Caco-2 (cell line): Measurements from ENCODE around the gene CCDC73. TPM values are rescaled to one million over a fixed set of nuclear protein-coding genes. Genes with fewer than 3 reads are reported as not detected.

ENCODE experiments used
- BruUV-seq: library from RNA; stranded (reverse); fragments of 400-500 nt; replicated peaks from 2 replicates; lab custom pipeline; 2021; lab: Mats Ljungman, UMichigan
- CTCF ChIA-PET: fragments of 300-600 bp; sonication (Branson Sonifier 250); formaldehyde crosslinking; loops from one replicate; lab custom pipeline; 2022; ENCODE audit warnings: antibody characterized with exemption; lab: Charles Lee
- POLR2A ChIA-PET: fragments of 300-600 bp; sonication (Branson Sonifier 250); formaldehyde crosslinking; loops from one replicate; lab custom pipeline; 2022; ENCODE audit warnings: antibody characterized with exemption; lab: Charles Lee
- DNase-seq, 2 experiments: peaks; one replicate each; pipeline versions ENCODE4 v3.0.0 to v3.0.0-alpha.2; 2020 to 2022
- H3K27me3 ChIP-seq: replicated peaks from 2 replicates; pipeline ENCODE4 v1.6.0; 2011; ENCODE audit warnings: low read length; ENCODE audit not compliant: control insufficient read depth, insufficient read depth
- H3K36me3 ChIP-seq: 2 replicates; pipeline ENCODE4 v1.5.1; 2011; ENCODE audit warnings: low read length; ENCODE audit not compliant: control insufficient read depth, insufficient read depth
- H3K4me1 ChIP-seq: fragments of 250-450 bp; sonication (Bioruptor Pico); 2 replicates; pipeline ENCODE4 v1.5.1; 2020; ENCODE audit warnings: mild to moderate bottlenecking
- H3K4me3 ChIP-seq: 2 replicates; pipeline ENCODE4 v1.5.1; 2011; ENCODE audit warnings: low read depth, mild to moderate bottlenecking, control low read depth, low read length
- H3K9me3 ChIP-seq: fragments of 250-450 bp; sonication (Bioruptor Pico); 2 replicates; pipeline ENCODE4 v1.5.1; 2020; ENCODE audit warnings: mild to moderate bottlenecking, moderate library complexity
- H3K27ac Mint-ChIP-seq: one replicate; pipeline ENCODE4 v1.8.0; 2022; ENCODE audit warnings: mixed read lengths; ENCODE audit not compliant: unreplicated experiment
- H3K27me3 Mint-ChIP-seq: one replicate; pipeline ENCODE4 v1.8.0; 2022; ENCODE audit warnings: mixed read lengths; ENCODE audit not compliant: insufficient read depth, unreplicated experiment
- H3K36me3 Mint-ChIP-seq: one replicate; pipeline ENCODE4 v1.8.0; 2022; ENCODE audit warnings: mild to moderate bottlenecking, mixed read lengths; ENCODE audit not compliant: insufficient read depth, unreplicated experiment
- H3K4me1 Mint-ChIP-seq: one replicate; pipeline ENCODE4 v1.8.0; 2022; ENCODE audit warnings: low read depth, mixed read lengths; ENCODE audit not compliant: unreplicated experiment
- H3K4me3 Mint-ChIP-seq: one replicate; pipeline ENCODE4 v1.8.0; 2022; ENCODE audit warnings: mild to moderate bottlenecking, moderate library complexity, mixed read lengths; ENCODE audit not compliant: unreplicated experiment
- H3K9me3 Mint-ChIP-seq: one replicate; pipeline ENCODE4 v1.8.0; 2022; ENCODE audit warnings: mixed read lengths; ENCODE audit not compliant: unreplicated experiment
- CTCF ChIP-seq, 2 experiments: fragments of 200-600 bp in 1 of 2; IDR thresholded peaks; 1 replicate in 1 of 2; 2 replicates in 1 of 2; pipeline versions ENCODE4 v1.5.1 to v1.8.0; 2011 to 2022; ENCODE audit warnings: antibody characterized with exemption in 1 of 2, control low read depth in 1 of 2, inconsistent platforms in 1 of 2, low read depth in 1 of 2, low read length in 1 of 2, mild to moderate bottlenecking in 1 of 2, moderate library complexity in 1 of 2; ENCODE audit not compliant: insufficient read depth in 1 of 2, severe bottlenecking in 1 of 2, unreplicated experiment in 1 of 2
- intact Hi-C: fragments of 100-400 bp; cut with micrococcal nuclease; formaldehyde crosslinking; loops from one replicate; pipeline ENCODE4 v1.10.0; 2022; ENCODE audit not compliant: unreplicated experiment
- total RNA-seq: library from RNA; stranded (reverse); gene quantifications from 2 replicates; pipeline ENCODE4 v1.2.3, GENCODE V29; 2022

The CCDC73 gene
- total RNA-seq, 1 experiment from 2014 or later: not detected

GRCh38 chr11:32833921-32834320, 39.5 kb upstream of the CCDC73 start:
- Histone ChIP-seq H3K4me3 (no peak overlapping the region), H3K27me3 (no peaks in the 10 kb centered on the region), H3K36me3 (no peaks in the 10 kb centered on the region; the same call in none of the 2 replicates), H3K4me1 (peaks cover 11% of the 10 kb centered on the region), H3K9me3 (no peaks in the 10 kb centered on the region)
- Mint-ChIP-seq H3K9me3 (no peaks in the 10 kb centered on the region), H3K36me3 (peaks cover 7% of the 10 kb centered on the region), H3K27ac (no peak overlapping the region), H3K4me1 (peaks cover 16% of the 10 kb centered on the region), H3K4me3 (no peak overlapping the region), H3K27me3 (no peaks in the 10 kb centered on the region)
- CTCF ChIA-PET: no interaction called here
- intact Hi-C loops: loop anchor here (10.0 kb wide), 1 partner anchor 1471 kb away; no protein-coding TSS in a partner anchor
- no peak for TF ChIP-seq CTCF (IDR thresholded peaks at IDR 0.05; ENCODE audit: insufficient read depth in 1 of 2, low read depth in 1 of 2, low read length in 1 of 2, severe bottlenecking in 1 of 2, unreplicated experiment in 1 of 2)
- POLR2A ChIA-PET: no interaction called here
- DNase-seq: no peak
- no TSS peak for BruUV-seq

- Histone ChIP-seq H3K36me3 (no peaks in the 10 kb centered on the region; the same call in none of the 2 replicates), H3K4me1 (peaks cover 5% of the 10 kb centered on the region), H3K9me3 (no peaks in the 10 kb centered on the region), H3K27me3 (no peaks in the 10 kb centered on the region), H3K4me3 (no peak overlapping the region)
- no peak for DNase-seq
- TF ChIP-seq CTCF (IDR thresholded peaks at IDR 0.05; ENCODE audit: insufficient read depth in 1 of 2, low read depth in 1 of 2, low read length in 1 of 2, severe bottlenecking in 1 of 2, unreplicated experiment in 1 of 2): no peak
- no peaks in the 10 kb centered on the region for H3K27me3 Mint-ChIP-seq
- peaks cover 11% of the 10 kb centered on the region for H3K4me1 Mint-ChIP-seq
- POLR2A ChIA-PET: interaction anchor here (0.6 kb wide), 1 partner anchor 196 kb away, joined by 3 read pairs; no protein-coding TSS in a partner anchor
- H3K27ac Mint-ChIP-seq: no peak overlapping the region
- H3K4me3 Mint-ChIP-seq: peak overlapping the region; percentile 86
- intact Hi-C loops: loop anchor here (10.0 kb wide), 1 partner anchor 1474 kb away; no protein-coding TSS in a partner anchor
- BruUV-seq: no TSS peak
- no peaks in the 10 kb centered on the region for H3K9me3 Mint-ChIP-seq
- no peaks in the 10 kb centered on the region for H3K36me3 Mint-ChIP-seq
- CTCF ChIA-PET: interaction anchor here (1.2 kb wide), 1 partner anchor 22 kb away, joined by 3 read pairs; no protein-coding TSS in a partner anchor
These were observed 36.8 kb upstream of the CCDC73 start for GRCh38 chr11:32831221-32831620.

GRCh38 chr11:32830796-32831195, 36.3 kb upstream of the CCDC73 start:
- H3K36me3 Mint-ChIP-seq: no peaks in the 10 kb centered on the region
- H3K4me3 Mint-ChIP-seq: peak overlapping the region; percentile 86
- no peaks in the 10 kb centered on the region for H3K27me3 ChIP-seq
- no TSS peak for BruUV-seq
- TF ChIP-seq CTCF (IDR thresholded peaks at IDR 0.05; ENCODE audit: insufficient read depth in 1 of 2, low read depth in 1 of 2, low read length in 1 of 2, severe bottlenecking in 1 of 2, unreplicated experiment in 1 of 2): no peak
- ChIA-PET POLR2A (interaction anchor here (0.6 to 0.7 kb wide), 2 partner anchors 181 to 196 kb away, joined by 3 read pairs; no protein-coding TSS in a partner anchor), CTCF (interaction anchor here (1.2 kb wide), 1 partner anchor 22 kb away, joined by 3 read pairs; no protein-coding TSS in a partner anchor)
- peak overlapping the region; percentile 21 for H3K27ac Mint-ChIP-seq
- intact Hi-C loops: loop anchor here (1.0 to 10.0 kb wide), 2 partner anchors 8 to 1474 kb away; no protein-coding TSS in a partner anchor
- DNase-seq: no peak
- H3K9me3 Mint-ChIP-seq: no peaks in the 10 kb centered on the region
- peaks cover 5% of the 10 kb centered on the region for H3K4me1 ChIP-seq
- no peaks in the 10 kb centered on the region for H3K9me3 ChIP-seq
- H3K4me3 ChIP-seq: peak overlapping the region; percentile 98; the same call in 1 of the 2 replicates
- H3K4me1 Mint-ChIP-seq: peaks cover 11% of the 10 kb centered on the region
- H3K36me3 ChIP-seq: no peaks in the 10 kb centered on the region; the same call in none of the 2 replicates
- no peaks in the 10 kb centered on the region for H3K27me3 Mint-ChIP-seq
